A204.1 (cell line): ENCODE results near the gene MGME1.

Source experiments
- FAIRE-seq: peaks from 2 replicates; lab custom pipeline; 2012; peaks lifted over from hg19 to GRCh38; lab: Jason Lieb, UNC

MGME1 gene, protein sequence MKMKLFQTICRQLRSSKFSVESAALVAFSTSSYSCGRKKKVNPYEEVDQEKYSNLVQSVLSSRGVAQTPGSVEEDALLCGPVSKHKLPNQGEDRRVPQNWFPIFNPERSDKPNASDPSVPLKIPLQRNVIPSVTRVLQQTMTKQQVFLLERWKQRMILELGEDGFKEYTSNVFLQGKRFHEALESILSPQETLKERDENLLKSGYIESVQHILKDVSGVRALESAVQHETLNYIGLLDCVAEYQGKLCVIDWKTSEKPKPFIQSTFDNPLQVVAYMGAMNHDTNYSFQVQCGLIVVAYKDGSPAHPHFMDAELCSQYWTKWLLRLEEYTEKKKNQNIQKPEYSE

DNA sequence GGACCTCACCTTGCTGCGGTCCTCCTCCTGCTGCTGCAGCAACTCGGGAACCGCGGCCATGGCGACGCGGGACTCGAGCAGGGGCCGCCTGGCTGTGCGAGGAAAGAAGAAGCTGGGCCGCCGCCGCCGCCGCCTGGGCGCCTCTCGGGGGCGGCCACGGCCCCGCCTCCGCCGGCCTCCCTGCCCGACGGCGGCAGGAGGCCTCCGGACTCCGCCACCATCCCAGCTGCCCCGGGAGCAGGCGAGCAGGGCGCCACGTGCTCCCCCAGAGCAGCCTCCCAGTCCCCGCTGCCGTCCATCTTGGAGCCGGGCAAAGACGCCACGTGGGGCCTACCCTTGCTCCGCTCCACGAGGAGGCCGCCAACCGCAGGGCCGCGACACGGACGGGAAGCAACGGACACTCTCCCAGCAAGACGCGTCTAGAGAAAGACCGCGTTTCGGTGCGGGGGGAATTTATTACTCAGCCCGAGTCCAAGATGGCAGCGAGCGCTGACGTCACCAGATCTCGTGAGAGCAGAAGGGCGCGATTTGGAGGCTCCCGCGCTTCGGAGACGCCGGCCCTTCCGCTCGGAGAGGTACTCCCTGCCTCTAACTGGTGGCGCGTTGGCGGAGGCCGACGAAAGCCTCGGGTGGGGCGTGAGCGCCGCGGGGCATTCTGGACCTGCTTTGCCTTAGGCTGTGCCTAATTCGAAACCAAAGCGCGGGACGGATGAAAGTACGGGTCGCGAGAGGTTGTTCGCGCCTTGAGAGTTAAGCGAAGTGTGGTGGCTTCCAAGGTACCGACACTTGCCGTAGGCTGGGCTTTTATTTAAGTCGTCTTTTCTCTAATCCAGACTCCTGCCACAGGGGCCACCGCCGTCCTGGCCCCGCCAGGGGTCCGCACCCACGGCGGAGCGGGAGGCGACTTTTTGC lies at the start of gene MGME1, which contains the start of gene SNX5:
Gene MGME1, plus strand, starts transcription at position 653 of the 912 bp plus-strand sequence. CDS start 842 bp downstream, outside the sequence.
Gene SNX5, minus strand, starts transcription at position 429 of the 912 bp plus-strand sequence. Its CDS starts 369 bp downstream, at position 60.
- peak; percentile 97 for FAIRE-seq

DNA sequence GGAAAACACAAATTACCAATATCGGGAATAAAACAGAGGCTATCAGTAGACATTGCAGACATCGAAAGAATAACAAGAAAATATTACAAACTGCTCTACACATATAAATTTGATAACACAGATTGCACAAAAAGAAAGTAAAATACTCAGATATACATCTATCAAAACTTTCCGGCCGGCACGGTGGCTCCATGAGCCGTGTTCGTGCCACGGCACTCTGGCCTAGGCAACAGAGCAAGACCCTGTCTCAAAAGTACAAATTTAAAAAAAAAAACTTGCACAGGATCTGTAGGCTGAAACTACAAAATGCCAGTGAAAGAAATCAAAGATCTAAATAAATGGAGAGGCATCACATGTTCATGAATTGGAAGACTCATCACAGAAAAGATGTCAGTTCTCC lies 49.7 kb upstream of the MGME1 start:
- FAIRE-seq: no peak

DNA sequence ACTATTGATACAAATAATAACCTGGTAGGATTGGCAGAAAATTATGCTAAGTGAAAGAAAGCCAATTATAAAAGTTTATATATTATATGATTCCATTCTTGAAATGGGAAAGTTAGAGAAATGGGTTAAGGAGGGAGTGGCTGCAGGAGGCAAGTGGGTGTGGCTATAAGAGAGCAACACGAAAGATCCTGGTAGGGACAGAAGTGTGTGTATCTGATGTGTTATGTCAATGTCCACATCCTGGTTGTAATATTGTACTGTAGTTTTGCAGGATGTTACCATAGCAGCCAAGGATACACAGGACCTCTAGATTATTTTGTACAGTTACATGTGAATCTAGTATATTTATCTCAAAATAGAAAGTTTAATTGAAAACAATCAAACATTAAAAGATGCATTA lies 47.0 kb upstream of the MGME1 start:
- no peak for FAIRE-seq

DNA sequence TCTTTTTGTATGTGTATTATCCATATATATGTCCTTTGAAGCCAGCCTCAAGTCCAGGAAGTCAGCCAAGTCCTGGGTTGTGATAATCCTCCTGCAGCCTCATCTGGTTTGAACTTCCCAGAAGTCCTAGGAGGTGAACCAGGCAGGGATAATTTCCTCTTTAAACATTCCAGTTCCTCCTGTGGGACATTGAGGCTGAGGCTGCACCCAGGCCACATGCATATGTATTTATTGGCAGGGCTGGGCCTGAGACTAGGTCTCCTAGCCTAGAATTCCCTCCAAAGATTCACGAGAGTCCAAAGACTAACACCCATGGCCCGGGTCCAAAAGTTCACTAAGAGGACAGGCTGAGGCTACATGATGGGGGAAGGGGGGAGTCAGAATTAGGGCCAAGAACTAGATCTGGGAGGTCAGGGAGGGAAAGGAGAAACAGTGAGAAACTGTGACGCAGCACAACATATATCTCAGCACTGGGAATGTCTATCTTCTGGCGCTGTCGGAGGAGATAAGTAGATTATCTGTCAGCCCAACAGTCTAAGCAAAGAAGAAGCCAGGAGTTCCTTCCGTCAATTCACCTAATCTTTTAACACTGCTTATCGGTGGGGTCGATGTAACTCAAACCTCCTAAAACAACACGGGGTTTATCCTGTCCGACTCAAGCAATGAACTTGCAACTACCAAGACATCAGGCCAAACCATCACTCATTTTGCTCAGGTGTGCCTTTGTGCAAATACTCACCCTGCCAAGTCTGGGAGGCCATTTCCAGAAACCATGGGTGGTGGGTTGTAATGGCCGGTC lies 43.5 kb upstream of the MGME1 start:
- FAIRE-seq: no peak

DNA sequence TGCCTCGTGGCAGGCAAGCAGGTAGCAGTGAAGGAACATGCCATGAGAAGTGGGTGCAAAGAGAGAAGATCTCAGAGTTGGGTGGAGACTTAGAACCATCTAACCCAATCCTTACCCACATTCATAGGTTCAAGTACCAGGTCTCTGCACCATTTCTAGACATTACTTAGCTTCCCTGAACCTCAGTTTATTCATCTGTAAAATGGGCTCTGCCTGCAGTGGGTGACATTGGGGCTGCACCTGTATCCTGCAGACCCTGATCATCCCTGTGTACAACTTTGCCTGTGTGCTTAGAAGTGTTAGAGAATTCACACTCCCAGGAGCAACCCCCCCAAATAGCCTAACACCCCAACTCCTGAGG lies 42.9 kb upstream of the MGME1 start:
- no peak for FAIRE-seq

DNA sequence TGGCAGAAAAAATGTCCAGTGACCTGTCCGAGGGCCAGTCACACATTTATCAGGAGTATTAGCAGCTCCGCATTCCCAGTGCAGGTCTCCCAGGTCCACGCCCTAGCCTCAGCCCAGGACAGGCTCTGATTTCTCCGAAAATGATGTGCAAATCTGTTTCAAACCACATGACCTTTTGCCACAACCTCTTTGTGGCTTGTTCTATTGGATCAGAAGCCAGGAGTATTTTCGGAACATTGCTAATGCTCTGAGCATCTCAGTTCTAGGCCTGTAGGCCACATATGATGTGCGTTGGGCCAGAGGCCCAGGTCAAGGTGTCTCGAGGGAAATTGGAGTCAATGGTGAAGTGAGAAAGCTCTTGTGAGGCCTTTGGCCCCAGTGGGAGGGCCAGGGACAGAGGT lies 40.6 kb upstream of the MGME1 start:
- FAIRE-seq: no peak

DNA sequence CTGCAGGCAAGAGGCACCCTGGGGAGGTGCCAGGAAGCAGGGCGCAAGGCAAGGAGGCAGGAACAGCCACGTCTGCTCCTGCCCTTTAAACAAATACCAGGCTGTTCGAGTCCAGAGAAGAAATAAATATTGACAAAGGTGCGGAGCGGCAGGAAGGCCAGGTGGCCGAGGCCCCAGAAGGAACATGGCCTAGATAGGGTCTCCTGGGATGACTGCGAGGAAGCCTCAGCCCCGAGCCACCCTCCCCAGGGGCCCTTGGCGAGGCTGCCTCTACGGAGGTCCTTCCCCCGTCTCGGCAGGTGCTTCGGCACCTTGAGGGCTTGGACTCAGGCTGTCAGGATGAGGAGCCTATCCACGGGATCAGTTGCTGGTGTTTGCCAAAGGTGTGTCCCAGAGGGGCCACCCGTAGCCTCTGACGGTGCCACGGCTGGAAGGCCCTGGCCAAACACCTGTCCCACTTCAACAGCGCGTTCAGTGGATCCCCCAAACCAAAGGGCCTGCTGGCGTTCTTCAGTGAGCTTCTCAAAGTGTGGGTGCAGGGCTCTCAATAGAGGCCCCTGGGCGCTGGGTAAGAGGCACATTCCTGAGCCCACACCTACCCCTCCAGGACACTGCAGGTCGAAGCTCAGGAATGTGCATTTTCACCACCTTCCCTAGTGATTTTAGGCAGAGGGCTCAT lies 40.0 kb upstream of the MGME1 start:
- FAIRE-seq: no peak

DNA sequence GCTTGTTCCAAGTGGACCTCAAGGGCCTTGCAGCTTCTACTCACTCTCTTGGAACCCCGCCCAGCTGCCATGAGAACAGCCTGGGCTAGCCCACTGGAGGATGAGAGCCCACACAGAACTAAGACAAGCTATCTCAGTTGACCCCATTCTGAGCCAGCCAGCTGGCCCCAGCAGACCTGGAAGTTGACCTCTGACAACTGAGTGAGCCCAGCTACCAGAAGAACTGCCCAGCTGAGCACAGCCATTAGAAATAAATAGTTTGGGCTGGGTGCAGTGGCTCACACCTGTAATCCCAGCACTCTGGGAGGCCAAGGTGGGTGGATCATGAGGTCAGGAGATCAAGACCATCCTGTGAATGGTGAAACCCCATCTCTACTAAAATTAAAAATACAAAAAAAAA lies 37.3 kb upstream of the MGME1 start:
- no peak for FAIRE-seq

DNA sequence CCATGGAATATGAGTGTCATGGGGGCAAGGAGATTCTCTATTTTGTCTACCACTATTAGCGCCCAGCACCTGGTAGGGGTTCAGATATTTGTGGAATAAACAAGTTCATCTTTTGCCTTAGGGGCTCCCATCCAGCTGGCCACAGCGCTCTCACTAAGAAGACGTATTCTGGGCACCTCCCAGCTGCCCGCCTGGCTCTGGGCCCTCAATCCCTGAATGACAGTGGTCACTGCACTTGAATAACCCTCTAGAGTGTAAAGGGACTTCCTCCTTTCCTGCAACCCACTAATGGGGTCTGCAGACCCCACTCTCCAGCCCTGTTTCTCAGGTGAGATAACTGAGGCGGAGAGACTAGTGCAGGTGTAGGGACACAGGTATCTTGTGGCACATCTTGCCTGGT lies 36.4 kb upstream of the MGME1 start:
- no peak for FAIRE-seq

DNA sequence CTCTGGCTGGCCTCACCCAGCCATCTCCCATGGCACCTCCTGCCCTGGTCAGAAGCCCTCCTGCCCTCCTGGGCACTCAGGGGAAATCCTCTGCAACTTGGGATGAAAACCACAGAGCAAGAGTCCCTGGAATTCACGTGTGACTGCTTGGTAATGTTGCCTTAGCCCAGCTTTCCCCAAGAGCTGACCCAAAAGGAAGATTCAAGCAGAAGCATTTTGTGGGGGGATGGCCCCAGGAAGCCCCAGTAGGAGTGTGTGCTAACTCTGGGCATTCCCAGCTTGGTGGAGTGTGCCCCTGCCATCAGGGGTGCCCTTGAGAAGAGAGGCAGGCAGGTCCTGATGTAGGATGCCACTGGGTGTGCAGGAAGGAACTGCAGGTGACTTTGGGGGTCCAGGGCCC lies 35.7 kb upstream of the MGME1 start:
- no peak for FAIRE-seq

DNA sequence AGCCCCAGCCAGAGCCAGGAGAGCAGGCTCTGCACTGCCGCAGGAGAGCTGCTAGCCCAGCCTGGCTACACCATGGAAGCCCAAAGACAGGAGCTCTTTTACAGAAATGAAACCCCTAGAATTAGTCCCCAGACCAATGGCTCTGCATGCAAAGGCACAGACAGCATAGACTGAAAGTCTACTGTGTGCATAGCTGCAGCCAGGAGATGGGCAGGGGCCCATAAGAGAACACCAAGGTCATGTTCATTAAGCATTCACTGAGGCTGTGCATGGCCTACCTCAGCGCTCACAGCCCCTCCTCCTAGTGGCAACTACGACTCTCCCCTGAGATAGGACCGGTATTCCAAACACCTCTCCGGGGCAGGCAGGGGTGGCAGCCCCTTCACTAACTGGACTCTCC lies 35.1 kb upstream of the MGME1 start:
- no peak for FAIRE-seq

DNA sequence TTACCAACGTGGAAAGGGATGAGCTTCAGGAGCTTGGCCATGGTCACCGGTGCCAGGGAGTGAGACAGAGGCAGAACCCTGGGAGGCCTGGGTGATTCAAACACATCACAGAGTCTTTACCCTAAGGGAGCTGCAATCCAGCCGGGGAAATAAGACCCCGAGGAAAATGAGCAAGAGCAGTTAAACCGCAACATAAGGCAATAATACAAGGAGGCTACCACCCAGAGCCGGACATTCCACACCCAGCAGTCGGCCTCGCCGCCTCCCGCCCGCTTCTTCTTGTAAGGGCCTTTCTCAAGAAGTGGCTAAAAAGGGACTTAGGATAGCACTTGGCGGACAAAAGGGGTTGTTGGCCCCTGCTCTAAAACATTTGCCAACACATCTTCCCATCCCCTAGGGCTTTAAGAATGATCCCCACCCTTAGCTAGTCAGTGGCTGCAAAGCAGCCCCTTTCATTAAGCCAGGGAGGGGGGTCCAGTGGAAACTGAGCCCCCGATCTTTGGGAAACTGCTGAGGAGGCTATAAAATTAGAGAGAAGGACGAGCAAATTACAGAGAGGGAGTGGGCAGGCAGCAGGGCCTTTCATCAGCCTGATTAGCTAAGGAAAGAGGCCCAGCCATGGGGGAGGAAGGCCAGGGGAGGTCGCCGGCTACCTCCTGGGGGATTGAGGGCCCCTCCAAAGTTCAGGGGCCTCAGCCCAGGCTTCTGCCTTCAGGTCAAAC lies 34.5 kb upstream of the MGME1 start:
- FAIRE-seq: no peak

DNA sequence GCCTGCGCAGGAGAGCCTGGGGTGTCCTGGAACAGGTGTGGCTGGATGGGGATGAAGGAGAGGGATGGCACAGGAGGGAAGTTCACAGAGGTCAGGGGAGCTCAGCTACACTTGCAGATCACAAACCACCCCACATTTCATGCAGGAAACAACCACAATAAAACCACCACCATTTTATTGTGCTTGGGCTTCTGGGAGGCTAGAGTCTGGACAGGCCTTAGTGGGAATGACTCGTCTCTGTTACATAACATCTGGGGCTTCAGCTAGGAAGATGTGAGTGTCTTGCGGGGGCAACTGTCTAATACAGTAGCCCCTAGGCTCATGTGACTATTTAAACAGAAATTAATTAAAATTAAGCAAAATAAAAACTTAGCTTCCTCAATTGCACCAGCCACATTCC lies 33.6 kb upstream of the MGME1 start:
- no peak for FAIRE-seq

DNA sequence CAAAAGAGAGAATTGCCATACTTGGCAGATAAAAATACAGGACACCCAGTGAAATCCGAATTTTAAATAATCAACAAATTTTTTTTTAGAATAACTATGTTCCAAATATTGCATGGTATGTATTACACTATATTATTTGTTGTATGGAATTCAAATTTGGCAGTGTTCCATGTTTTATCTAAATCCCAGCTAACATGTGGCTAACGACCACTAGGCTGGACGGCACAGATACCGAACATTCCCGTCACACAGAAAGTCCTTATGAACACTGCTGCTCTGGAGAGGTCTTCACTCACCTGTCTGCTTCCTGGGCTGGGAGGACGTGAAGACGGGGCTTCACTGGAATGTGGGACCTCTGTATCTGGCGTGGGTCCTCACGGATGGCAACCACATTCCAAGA lies 33.1 kb upstream of the MGME1 start:
- no peak for FAIRE-seq

DNA sequence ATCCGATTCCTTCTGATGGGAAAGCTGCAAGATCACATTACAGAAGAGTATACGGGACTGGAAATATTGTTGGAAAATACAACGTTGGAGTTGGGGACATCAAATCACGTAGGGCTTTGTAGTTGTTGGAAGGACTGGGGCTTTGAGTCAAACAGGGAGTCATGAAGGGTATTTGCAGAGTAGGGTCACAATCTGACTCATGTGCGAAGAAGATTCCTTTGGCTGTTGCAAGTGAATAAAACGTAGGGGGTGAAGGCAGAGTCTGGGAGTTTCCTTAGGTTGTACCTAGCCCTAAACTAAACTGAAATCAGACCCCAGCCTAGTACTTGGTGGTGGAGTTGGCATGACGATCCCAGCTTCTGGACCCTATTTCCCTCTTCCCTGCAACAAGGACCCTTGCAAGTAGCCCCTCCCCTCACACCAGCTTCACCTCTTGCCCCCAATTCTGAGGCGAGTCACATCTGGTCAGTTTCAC lies 32.5 kb upstream of the MGME1 start:
- FAIRE-seq: no peak

DNA sequence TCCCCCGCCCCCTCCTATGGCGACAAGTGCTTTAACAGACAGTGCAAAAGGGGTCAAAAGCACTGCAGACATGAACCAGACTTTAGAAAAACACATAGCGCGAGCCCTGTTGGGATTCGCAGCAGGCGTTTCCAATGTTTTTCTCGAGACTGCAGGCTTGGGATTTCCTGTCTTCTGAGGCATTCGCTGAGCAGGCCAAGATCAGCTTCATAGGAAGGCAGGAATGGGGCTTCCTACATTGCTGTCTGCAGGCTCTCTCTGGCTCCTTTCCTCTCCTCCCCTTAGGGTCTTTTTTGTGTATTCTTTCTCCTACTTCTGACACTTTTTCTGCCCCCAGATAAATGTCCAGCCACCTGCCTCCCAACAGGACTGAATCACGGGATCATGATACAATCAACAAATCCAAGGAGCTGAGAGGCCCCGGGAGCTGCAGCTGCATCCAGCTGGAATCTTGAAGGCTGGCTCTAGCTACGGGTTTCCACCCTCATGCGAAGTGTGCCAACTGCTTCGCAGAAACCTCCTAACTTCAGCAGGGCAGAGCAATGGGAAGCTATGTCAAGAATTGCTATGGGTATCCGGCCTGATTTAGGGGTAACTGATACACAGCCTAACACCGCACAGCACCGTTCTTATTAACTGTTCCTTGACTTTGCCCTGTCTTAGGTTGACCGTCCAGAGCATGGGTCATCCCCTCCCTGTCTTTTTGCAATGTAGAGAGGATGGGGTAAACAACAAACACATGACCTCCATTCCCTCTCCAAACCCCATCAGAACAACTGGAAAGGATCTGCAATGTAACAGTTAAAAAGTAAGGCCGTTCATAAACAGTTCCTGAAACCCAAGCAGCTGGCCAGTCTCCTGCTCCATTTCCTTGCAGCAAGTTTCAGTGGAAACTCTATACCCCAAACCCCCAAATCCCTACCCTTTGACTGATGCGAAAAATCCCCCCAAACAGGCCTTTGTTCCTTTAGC lies 31.8 kb upstream of the MGME1 start:
- no peak for FAIRE-seq

DNA sequence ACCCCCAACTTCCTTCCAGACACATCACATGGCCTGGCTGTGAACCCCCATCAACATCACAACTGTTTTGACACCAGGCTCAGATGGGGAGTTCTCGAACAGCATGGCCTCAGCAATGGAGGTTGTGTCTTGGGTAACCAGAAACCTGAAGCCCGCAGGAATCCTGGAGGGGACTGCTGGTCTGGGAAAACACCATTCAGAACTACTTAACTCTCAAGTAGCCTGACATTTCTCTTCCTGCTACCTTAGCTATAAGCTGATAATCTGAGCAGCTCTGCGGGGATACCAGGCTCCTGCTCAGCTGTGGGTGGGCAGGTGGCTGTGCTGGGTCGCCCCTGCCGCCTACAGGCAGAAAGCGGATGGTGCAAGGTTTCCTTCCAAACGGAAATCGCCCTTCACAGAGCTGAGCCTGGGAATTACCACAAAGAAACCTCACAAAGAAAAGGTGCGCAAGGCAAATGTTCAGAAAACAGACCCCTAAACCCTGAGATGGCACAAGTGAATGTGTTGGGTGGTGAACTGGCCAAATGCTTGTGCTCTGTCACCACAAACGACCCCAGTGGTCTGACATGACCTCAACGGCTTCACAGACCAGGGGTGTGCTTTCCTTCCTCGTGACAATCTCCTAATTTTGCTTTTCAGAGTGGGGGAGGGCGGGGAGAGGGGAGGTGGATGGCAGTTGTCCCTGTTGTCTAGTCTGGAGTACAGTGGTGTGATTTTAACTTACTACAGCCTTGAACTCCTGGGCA lies 29.8 kb upstream of the MGME1 start:
- no peak for FAIRE-seq

DNA sequence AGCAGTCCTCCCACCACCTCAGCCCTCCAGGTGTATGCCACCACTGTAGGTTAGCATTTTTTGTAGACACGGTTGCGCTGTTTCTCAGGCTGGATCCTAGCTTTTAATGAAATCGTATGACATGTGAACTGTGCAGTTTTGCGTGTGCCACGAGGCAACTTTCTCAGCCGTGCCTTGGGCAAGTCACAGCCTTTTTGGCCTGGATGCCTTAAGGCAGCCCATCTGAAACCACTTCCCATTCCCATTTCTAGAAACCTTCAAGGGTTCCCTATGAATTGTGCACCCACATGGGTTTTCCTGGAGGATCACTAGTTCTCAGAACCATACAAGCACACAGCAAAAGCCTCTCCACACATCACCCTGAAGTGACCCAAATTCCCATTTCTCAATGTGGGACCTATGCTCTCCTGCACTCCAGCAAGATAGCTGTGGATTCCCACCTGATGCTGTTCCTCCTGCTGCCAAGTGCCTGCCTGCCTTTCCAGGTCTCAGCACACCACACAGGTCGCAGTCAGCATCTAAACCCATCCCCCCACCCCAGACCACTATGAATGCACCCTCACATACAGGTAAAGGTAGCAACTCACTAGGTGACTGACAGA lies 29.1 kb upstream of the MGME1 start:
- FAIRE-seq: no peak
